OCI-LY3 (cell line): Measurements from ENCODE around the gene HCFC1.

Experiments
- CTCF ChIP-seq: fragments of 200-600, 300-600 bp; sonication (generic); IDR thresholded peaks from 2 replicates; pipeline ENCODE4 v1.5.1; 2014; ENCODE audit warnings: antibody characterized with exemption, low read length, low read depth
- EZH2phosphoT487 ChIP-seq: fragments of 200-600 bp; shearing (Covaris generic); IDR thresholded peaks from 2 replicates; pipeline ENCODE4 v1.6.1; 2018; ENCODE audit warnings: antibody characterized with exemption, mixed run types, low read depth

- TF ChIP-seq CTCF, result no peak
- no peak for TF ChIP-seq EZH2phosphoT487
These were observed 65.3 kb downstream of the HCFC1 start for GRCh38 chrX:153906126-153906917.
